ENCODE measurements around the gene CEP70.

CEP70 gene

DNA sequence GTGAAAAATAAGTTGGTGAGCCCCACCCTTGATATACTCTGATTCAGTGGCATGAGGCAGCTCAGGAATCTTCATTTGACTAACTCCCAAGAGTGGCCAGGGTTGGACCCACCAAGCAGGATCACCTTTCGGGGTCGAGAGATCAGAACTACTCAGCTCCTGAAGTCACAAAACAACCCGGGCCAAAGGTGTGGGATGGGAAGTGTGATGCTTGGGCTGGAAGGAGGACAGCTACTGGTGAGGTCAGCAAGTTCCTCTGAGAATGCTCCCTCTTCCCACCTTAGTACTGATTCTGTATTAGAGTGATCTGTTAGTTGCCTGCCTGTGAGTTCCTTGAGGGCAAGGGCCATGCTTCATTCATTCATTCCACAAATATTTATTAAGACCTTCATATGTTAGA lies 144.6 kb downstream of the CEP70 start:
- DNase-seq = no peak

DNA sequence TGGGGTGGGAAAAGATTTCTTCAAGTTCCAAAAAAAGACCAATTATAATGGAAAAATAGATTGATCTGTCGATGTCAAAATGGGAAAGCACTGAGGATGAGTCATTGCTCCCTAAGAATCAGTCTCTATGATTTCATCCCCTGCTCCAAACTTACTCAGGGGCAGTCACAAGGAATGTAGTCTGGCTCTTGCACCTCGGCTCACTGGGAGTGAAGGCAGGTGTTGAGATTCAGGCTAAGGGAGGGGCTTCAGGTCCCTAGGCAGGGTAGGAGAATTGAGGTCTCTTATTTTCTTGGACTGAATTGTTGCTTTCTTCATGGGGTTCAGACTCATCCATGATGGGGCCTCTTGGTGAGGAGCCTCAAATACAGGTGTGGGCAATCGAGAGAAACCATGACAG lies 145.4 kb downstream of the CEP70 start:
- DNase-seq = no peak

DNA sequence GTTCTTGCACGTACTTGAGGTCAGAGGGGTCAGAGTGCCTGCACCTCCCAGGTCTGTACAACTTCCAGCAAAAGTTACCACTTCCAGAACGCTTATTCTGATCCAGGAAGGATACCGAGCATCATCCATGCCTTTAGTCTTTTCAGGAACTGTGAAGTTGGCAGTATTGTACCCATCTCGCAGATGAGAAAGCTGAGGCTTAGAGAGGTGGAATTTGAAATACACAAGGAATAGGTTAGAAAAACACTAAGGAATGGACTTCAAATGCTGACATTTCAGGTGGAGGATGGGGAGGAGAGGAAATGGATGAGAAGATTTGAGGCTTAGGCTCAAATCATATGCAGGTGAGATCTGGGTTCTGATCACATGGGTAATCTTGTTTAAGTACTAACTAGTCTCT lies 148.4 kb downstream of the CEP70 start:
- no peak for DNase-seq

DNA sequence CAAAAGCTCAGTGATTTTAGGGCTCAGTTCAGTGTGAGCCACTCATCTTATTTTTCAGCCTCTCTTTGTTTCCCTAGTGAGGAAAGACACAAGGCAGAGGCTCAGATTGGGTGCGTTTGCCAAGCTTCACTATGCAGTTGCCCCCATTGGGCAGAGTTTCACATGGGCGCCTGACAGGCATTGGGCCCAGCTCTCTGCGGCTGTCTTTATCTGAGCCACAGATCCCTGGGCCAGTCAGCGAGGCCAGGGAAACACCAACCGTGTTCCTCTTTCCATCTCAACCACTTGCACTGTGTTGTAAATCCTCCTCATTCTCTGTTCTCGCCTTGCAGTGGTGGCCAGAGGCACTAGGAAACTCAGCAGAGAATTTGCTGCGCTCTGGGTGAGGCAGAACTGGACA lies 148.8 kb downstream of the CEP70 start:
- no peak for DNase-seq

All from Kasumi-1 (cell line).